Lower lobe of right lung (tissue), 2 donors: ENCODE results near the gene WASF2. TPM values are rescaled to one million over a fixed set of nuclear protein-coding genes. Genes with fewer than 3 reads are reported as not detected.
"Not testable (repeated sequence)": the region's sequence is repeated elsewhere in the genome, so short reads cannot be mapped to it uniquely, and the experiment has no call there.

Experiments
- ATAC-seq, 2 donors: fragments of 200-7000 bp; cut with Tn5 transposase; one replicate each; pipeline ENCODE4 v1.9.1; 2020 to 2022; ENCODE audit warnings: mild to moderate bottlenecking in 2 of 2, moderate library complexity in 2 of 2
- DNase-seq: peaks from one replicate; pipeline ENCODE4 v3.0.0-alpha.2; 2020
- H3K27ac ChIP-seq: fragments of 200-600 bp; one replicate; pipeline ENCODE4 v1.8.0; 2022
- H3K27me3 ChIP-seq: fragments of 200-600 bp; one replicate; pipeline ENCODE4 v1.8.0; 2022; ENCODE audit warnings: low read depth
- H3K36me3 ChIP-seq: fragments of 200-600 bp; one replicate; pipeline ENCODE4 v1.8.0; 2022; ENCODE audit warnings: mild to moderate bottlenecking
- H3K4me1 ChIP-seq: fragments of 200-600 bp; one replicate; pipeline ENCODE4 v1.8.0; 2022
- H3K4me3 ChIP-seq: fragments of 200-600 bp; one replicate; pipeline ENCODE4 v1.8.0; 2022; ENCODE audit warnings: mild to moderate bottlenecking
- H3K9me3 ChIP-seq: fragments of 200-600 bp; one replicate; pipeline ENCODE4 v1.8.0; 2022
- CTCF ChIP-seq: fragments of 200-600 bp; IDR thresholded peaks from one replicate; pipeline ENCODE4 v1.8.0; 2022; ENCODE audit warnings: antibody characterized with exemption, mild to moderate bottlenecking
- intact Hi-C: fragments of 100-400 bp; cut with DNase I; formaldehyde crosslinking; loops from one replicate; pipeline ENCODE4 v1.11.0; 2022
- total RNA-seq: library from RNA; stranded (reverse); fragmentation: NEBNext Ultra II Directional; extraction: Animal tissue kit (Norgen Biotek cat#: 25700); gene quantifications from one replicate; pipeline ENCODE4 v1.2.1, GENCODE V29; 2021
- donor health status: DM: no; HTN: yes; CAD: no; lungs with severe emphysema.

The WASF2 gene
- total RNA-seq, 1 donor from 2014 or later, result 159 TPM

- DNase-seq, result no peak
- intact Hi-C loops, result no loop called here
- TF ChIP-seq CTCF, result no peak
- Histone ChIP-seq H3K36me3 (no peaks in the 10 kb centered on the region), H3K27ac (peak overlapping the region; percentile 42), H3K9me3 (no peaks in the 10 kb centered on the region), H3K27me3 (no peaks in the 10 kb centered on the region), H3K4me3 (no peak overlapping the region), H3K4me1 (peaks cover 96% of the 10 kb centered on the region)
- no peak for ATAC-seq
These were observed 56.3 kb downstream of the WASF2 start for GRCh38 chr1:27433706-27434105.

- H3K36me3 ChIP-seq, H3K9me3 ChIP-seq, ATAC-seq, DNase-seq, H3K27me3 ChIP-seq, intact Hi-C loops, H3K4me3 ChIP-seq: not testable (repeated sequence)
- peaks cover 96% of the 10 kb centered on the region for H3K4me1 ChIP-seq
- H3K27ac ChIP-seq, result peak overlapping the region; percentile 42
These were observed 57.2 kb downstream of the WASF2 start for GRCh38 chr1:27432725-27433124.

DNA sequence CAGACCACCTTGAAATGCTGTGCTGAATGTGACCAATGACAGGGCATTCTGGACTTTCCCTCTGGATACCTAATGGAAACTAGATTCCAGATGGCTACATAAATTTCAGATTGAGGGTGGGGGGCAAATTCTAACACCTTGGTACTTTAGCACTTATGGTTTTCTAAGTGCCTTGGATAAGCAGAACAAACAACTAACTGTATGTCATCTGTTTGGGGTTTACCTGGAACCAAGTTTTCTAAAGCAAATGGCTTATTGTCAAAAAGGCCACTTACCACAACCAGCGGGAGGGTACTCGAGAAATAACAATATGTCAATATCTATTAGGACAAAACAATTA, 58.4 kb downstream of the WASF2 start:
- no peak for ATAC-seq
- Histone ChIP-seq H3K4me1 (peaks cover 96% of the 10 kb centered on the region), H3K4me3 (no peak overlapping the region), H3K9me3 (no peaks in the 10 kb centered on the region), H3K27ac (peak overlapping the region; percentile 86), H3K27me3 (no peaks in the 10 kb centered on the region), H3K36me3 (peaks cover 11% of the 10 kb centered on the region)
- no peak for TF ChIP-seq CTCF
- DNase-seq, result no peak
- intact Hi-C loops, result no loop called here

GRCh38 chr1:27430903-27431600, 58.9 kb downstream of the WASF2 start:
- peak overlapping the region; percentile 86 for H3K27ac ChIP-seq
- no peaks in the 10 kb centered on the region for H3K9me3 ChIP-seq
- no peaks in the 10 kb centered on the region for H3K27me3 ChIP-seq
- H3K36me3 ChIP-seq, result peaks cover 16% of the 10 kb centered on the region
- no peak overlapping the region for H3K4me3 ChIP-seq
- TF ChIP-seq CTCF, result no peak
- intact Hi-C loops, result no loop called here
- DNase-seq (no peak), ATAC-seq (peak; percentile 56 to 59)
- H3K4me1 ChIP-seq, result peaks cover 96% of the 10 kb centered on the region

DNA sequence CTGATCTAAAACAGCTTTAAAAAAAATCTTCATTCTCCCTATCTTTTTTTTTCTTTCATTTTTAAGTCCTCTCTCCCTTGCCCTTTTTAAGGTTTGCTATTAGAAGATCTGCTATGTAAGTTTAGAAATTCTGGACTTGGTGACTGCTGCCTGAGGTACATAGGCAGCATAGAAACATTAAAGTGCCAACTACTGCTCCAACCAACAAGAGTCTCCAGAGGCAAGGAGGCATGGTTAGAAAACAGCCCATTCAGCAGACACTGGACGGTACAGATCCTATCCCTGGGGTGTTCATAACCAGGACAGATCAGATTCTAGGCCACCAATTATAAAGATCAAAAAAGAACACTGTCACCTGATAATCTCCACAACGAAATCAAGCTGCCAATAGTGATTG, 60.9 kb downstream of the WASF2 start:
- ATAC-seq, result no peak
- TF ChIP-seq CTCF, result no peak
- peak overlapping the region; percentile 15 for H3K4me3 ChIP-seq

DNA sequence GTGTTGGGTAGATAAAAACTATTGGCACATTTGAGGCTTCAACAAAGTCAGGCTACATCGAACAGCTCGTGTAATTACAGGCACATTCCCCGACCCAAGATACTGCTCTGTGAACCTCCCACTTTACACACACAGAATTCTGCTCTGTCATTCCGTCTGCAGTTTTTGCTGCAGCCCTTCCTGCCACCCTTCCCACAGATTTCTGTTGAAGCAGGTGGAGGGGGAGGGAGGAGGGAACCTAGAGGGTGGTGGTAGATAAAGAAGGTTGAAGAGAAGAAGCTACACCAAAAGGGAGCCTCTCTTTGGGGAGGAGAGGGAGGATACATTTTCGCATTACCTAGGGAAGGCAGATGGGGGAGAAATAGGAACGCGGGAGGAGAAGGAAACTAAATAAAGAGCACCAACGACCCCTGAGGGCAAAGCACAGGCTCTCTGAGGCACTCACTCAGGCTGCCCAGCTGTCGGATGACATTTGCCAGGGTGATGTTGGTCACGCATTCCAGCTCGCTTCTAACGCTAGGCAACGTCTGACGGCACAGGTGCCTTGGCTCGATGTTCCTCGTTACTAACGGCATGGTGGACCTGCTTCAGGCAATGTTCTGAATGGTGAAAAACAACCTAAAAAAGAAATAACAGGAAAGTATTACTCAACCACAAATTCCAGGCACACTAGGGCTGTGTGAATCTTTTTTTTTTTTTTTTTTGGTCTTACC, 61.5 kb downstream of the WASF2 start:
- Histone ChIP-seq H3K4me3 (peak overlapping the region; percentile 15), H3K36me3 (peaks cover 40% of the 10 kb centered on the region), H3K4me1 (peaks cover 91% of the 10 kb centered on the region), H3K27me3 (no peaks in the 10 kb centered on the region), H3K9me3 (no peaks in the 10 kb centered on the region), H3K27ac (peak overlapping the region; percentile 86)
- intact Hi-C loops, result no loop called here
- peak; percentile 15 to 22 for ATAC-seq
- no peak for TF ChIP-seq CTCF
- no peak for DNase-seq

More for the DNA sequence above, 60.9 kb downstream of the WASF2 start:
- Histone ChIP-seq H3K9me3 (no peaks in the 10 kb centered on the region), H3K27me3 (no peaks in the 10 kb centered on the region), H3K36me3 (peaks cover 36% of the 10 kb centered on the region), H3K4me1 (peaks cover 92% of the 10 kb centered on the region), H3K27ac (peak overlapping the region; percentile 86)
- no peak for DNase-seq
- intact Hi-C loops, result no loop called here
